ENCODE data around the gene CA10.

CA10 gene

DNA sequence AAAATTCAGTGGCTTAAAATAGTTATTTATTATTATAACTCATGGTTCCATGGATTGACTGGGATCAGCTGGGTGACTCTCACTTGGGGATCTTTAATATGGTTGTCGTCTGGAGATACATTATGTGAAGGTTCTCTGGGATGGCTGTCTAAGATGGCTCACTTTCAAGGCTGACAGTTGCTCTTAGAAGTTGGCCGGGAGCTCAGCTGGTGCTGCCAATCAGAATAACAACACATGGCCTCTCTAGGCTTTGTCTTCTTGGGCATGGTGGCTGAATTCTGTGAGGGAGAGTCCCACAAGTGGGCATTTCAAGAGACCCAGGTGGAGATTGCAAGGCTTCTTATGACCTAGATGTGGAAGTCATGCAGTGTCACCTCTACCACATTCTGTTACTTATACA is 269.7 kb downstream of the CA10 start:
- H3K9ac ChIP-seq (ENCODE audit: low read depth, low read length, poor library complexity, severe bottlenecking) = no peak overlapping the region
- H2AFZ ChIP-seq (ENCODE audit: low read length) = no peak overlapping the region
- H3K4me1 ChIP-seq (ENCODE audit: insufficient read depth, low read length, poor library complexity, severe bottlenecking) = no peaks in the 10 kb centered on the region
- no peaks in the 10 kb centered on the region for H3K9me3 ChIP-seq (ENCODE audit: insufficient read depth, low read depth, low read length)
- H3K4me3 ChIP-seq (ENCODE audit: low read length, poor library complexity, severe bottlenecking) = no peak overlapping the region
- TF ChIP-seq EZH2phosphoT487 (IDR thresholded peaks at IDR 0.05; ENCODE audit: borderline replicate concordance) (no peak), CTCF (conservative IDR thresholded peaks at IDR 0.05; ENCODE audit: low read length) (no peak)
- H3K27me3 ChIP-seq (ENCODE audit: insufficient read depth, low read length, poor library complexity, severe bottlenecking) = no peaks in the 10 kb centered on the region
- no peaks in the 10 kb centered on the region for H3F3A ChIP-seq (ENCODE audit: low read depth)
- no peak overlapping the region for H3K4me2 ChIP-seq (ENCODE audit: low read depth, low read length, poor library complexity, severe bottlenecking)
- no peaks in the 10 kb centered on the region for H3K79me2 ChIP-seq (ENCODE audit: insufficient read depth, low read length)
- no peaks in the 10 kb centered on the region for H3K36me3 ChIP-seq (ENCODE audit: insufficient read depth, low read length)
- no peaks in the 10 kb centered on the region for H4K20me1 ChIP-seq (ENCODE audit: insufficient read depth, low read length, poor library complexity, severe bottlenecking)
- H3K9me2 ChIP-seq (replicated peaks; ENCODE audit: low read depth, low read length) = no peaks in the 10 kb centered on the region

- Histone ChIP-seq H3K36me3 (ENCODE audit: insufficient read depth, low read length) (no peaks in the 10 kb centered on the region), H3K4me1 (ENCODE audit: insufficient read depth, low read length, poor library complexity, severe bottlenecking) (no peaks in the 10 kb centered on the region), H3K4me3 (ENCODE audit: low read length, poor library complexity, severe bottlenecking) (no peak overlapping the region), H3F3A (ENCODE audit: low read depth) (no peaks in the 10 kb centered on the region), H3K79me2 (ENCODE audit: insufficient read depth, low read length) (no peaks in the 10 kb centered on the region), H3K4me2 (ENCODE audit: low read depth, low read length, poor library complexity, severe bottlenecking) (no peak overlapping the region), H3K9me2 (replicated peaks; ENCODE audit: low read depth, low read length) (no peaks in the 10 kb centered on the region), H3K27me3 (ENCODE audit: insufficient read depth, low read length, poor library complexity, severe bottlenecking) (no peaks in the 10 kb centered on the region), H3K9ac (ENCODE audit: low read depth, low read length, poor library complexity, severe bottlenecking) (no peak overlapping the region), H2AFZ (ENCODE audit: low read length) (no peak overlapping the region), H4K20me1 (ENCODE audit: insufficient read depth, low read length, poor library complexity, severe bottlenecking) (no peaks in the 10 kb centered on the region), H3K9me3 (ENCODE audit: insufficient read depth, low read depth, low read length) (no peaks in the 10 kb centered on the region)
- TF ChIP-seq EZH2phosphoT487 (IDR thresholded peaks at IDR 0.05; ENCODE audit: borderline replicate concordance) = no peak
- TF ChIP-seq CTCF (conservative IDR thresholded peaks at IDR 0.05; ENCODE audit: low read length) = no peak
Measured at GRCh38 chr17:51876986-51877385, 281.5 kb downstream of the CA10 start.

- Histone ChIP-seq H3K9me3 (ENCODE audit: insufficient read depth, low read depth, low read length) (no peaks in the 10 kb centered on the region), H3K4me1 (ENCODE audit: insufficient read depth, low read length, poor library complexity, severe bottlenecking) (no peaks in the 10 kb centered on the region), H3K4me3 (ENCODE audit: low read length, poor library complexity, severe bottlenecking) (no peak overlapping the region), H2AFZ (ENCODE audit: low read length) (no peak overlapping the region), H3K36me3 (ENCODE audit: insufficient read depth, low read length) (no peaks in the 10 kb centered on the region), H3F3A (ENCODE audit: low read depth) (no peaks in the 10 kb centered on the region), H3K9me2 (replicated peaks; ENCODE audit: low read depth, low read length) (no peaks in the 10 kb centered on the region), H3K27me3 (ENCODE audit: insufficient read depth, low read length, poor library complexity, severe bottlenecking) (no peaks in the 10 kb centered on the region), H4K20me1 (ENCODE audit: insufficient read depth, low read length, poor library complexity, severe bottlenecking) (no peaks in the 10 kb centered on the region), H3K4me2 (ENCODE audit: low read depth, low read length, poor library complexity, severe bottlenecking) (no peak overlapping the region), H3K9ac (ENCODE audit: low read depth, low read length, poor library complexity, severe bottlenecking) (no peak overlapping the region), H3K79me2 (ENCODE audit: insufficient read depth, low read length) (no peaks in the 10 kb centered on the region)
- TF ChIP-seq EZH2phosphoT487 (IDR thresholded peaks at IDR 0.05; ENCODE audit: borderline replicate concordance) (no peak), CTCF (conservative IDR thresholded peaks at IDR 0.05; ENCODE audit: low read length) (no peak)
Measured at GRCh38 chr17:51873302-51873701, 285.2 kb downstream of the CA10 start.
